H1 (cell line): ENCODE measurements around the gene AGBL5.

Experiments used
- GABPA ChIP-seq: IDR thresholded peaks from 2 replicates; pipeline ENCODE4 v1.6.1; 2011; ENCODE audit warnings: mild to moderate bottlenecking, low read length, moderate library complexity, borderline replicate concordance; ENCODE audit not compliant: insufficient read depth
- POLR2A ChIP-seq, 2 experiments: IDR thresholded peaks; 1 replicate in 1 of 2; 2 replicates in 1 of 2; pipeline ENCODE4 v1.6.1; 2011; ENCODE audit warnings: low read depth in 2 of 2, low read length in 2 of 2, mild to moderate bottlenecking in 2 of 2; ENCODE audit errors: control extremely low read depth in 1 of 2
- SP4 ChIP-seq: IDR thresholded peaks from 2 replicates; pipeline ENCODE4 v1.6.1; 2012; ENCODE audit warnings: low read length, inconsistent platforms

DNA sequence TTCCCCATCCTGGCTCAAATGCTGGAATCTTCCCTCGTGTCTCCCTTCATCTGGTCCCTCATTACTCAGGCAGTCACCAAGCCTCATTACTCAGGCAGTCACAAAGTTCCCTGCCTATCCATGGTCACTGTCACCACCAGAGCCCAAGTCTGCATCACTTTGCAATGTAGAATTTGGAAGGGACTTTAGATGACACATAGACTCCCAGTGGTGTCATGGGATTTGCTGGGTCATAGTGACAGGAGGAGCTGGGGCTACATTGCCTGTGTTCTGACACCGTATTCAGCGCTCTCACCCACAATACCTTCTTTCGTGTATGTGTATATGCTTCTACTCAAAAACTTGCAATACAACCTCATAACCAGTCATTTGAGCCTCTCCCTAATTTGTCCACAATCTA lies 24.9 kb downstream of the AGBL5 start:
- TF ChIP-seq SP4 = no peak
- no peak for TF ChIP-seq GABPA
- TF ChIP-seq POLR2A (IDR thresholded peaks at IDR 0.05; ENCODE audit: control extremely low read depth in 1 of 2, low read depth in 2 of 2, low read length in 2 of 2) = no peak
